GM13976 (cell line): ENCODE results near the gene MXI1.
A peak's percentile ranks its signal among the peaks of the same experiment; 100 is the strongest.

Source experiments
- DNase-seq: peaks from one replicate; pipeline ENCODE4 v3.0.0; 2012; ENCODE audit warnings: low spot score
- in situ Hi-C: fragments of 300-500 bp; cut with MboI; formaldehyde crosslinking; loops from one replicate; pipeline ENCODE4 v1.12.0; 2022; ENCODE audit warnings: low sequenced_read_pairs, mixed read lengths, inconsistent platforms; ENCODE audit not compliant: unreplicated experiment
- TF ChIP-seq, protein P1 (sequence below): IDR thresholded peaks from 2 replicates; pipeline ENCODE4 v1.5.1; 2012; ENCODE audit warnings: borderline replicate concordance, mild to moderate bottlenecking; ENCODE audit not compliant: insufficient read depth; ENCODE audit errors: extremely low read depth, missing control alignments, control extremely low read depth

Gene MXI1

GRCh38 chr10:110306452-110306768 lies 99.0 kb downstream of the MXI1 start:
- in situ Hi-C loops, result loop anchor here (5.0 to 25.0 kb wide), 2 partner anchors 246 to 581 kb away; no protein-coding TSS in a partner anchor
- TF ChIP-seq, protein P1, sequence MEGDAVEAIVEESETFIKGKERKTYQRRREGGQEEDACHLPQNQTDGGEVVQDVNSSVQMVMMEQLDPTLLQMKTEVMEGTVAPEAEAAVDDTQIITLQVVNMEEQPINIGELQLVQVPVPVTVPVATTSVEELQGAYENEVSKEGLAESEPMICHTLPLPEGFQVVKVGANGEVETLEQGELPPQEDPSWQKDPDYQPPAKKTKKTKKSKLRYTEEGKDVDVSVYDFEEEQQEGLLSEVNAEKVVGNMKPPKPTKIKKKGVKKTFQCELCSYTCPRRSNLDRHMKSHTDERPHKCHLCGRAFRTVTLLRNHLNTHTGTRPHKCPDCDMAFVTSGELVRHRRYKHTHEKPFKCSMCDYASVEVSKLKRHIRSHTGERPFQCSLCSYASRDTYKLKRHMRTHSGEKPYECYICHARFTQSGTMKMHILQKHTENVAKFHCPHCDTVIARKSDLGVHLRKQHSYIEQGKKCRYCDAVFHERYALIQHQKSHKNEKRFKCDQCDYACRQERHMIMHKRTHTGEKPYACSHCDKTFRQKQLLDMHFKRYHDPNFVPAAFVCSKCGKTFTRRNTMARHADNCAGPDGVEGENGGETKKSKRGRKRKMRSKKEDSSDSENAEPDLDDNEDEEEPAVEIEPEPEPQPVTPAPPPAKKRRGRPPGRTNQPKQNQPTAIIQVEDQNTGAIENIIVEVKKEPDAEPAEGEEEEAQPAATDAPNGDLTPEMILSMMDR, result no peak

GRCh38 chr10:110307805-110308204 lies 100.4 kb downstream of the MXI1 start:
- no peak for DNase-seq
- TF ChIP-seq, protein P1, result no peak
- in situ Hi-C loops, result loop anchor here (5.0 to 25.0 kb wide), 2 partner anchors 244 to 579 kb away; no protein-coding TSS in a partner anchor

More at GRCh38 chr10:110306452-110306768, 99.0 kb downstream of the MXI1 start:
- DNase-seq, result no peak

DNA sequence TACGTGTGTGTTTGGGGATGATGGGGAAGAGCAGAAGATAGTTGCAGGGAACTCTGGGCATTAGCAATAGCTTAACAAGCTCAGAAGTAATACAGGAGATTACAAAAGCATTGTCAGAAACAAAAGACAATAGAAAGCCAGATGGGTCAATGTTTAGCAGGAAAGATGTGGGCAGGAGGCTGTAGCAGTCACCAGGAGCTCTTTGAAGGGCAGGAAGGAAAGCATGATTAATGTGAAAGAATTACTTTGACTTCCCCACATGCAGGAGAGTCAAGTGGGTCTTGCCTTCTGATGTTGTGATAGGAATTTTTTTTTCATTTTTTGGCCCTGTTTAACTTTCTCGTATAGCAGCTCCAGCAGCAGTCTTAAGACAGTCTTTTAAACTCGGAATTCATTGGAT lies 103.3 kb downstream of the MXI1 start:
- TF ChIP-seq, protein P1, result no peak
- no peak for DNase-seq
- in situ Hi-C loops, result loop anchor here (25.0 kb wide), 1 partner anchor 577 kb away; no protein-coding TSS in a partner anchor

GRCh38 chr10:110311357-110311949 lies 104.0 kb downstream of the MXI1 start:
- TF ChIP-seq, protein P1, result peak; percentile 48
- DNase-seq, result no peak
- in situ Hi-C loops, result loop anchor here (25.0 kb wide), 1 partner anchor 576 kb away; no protein-coding TSS in a partner anchor

DNA sequence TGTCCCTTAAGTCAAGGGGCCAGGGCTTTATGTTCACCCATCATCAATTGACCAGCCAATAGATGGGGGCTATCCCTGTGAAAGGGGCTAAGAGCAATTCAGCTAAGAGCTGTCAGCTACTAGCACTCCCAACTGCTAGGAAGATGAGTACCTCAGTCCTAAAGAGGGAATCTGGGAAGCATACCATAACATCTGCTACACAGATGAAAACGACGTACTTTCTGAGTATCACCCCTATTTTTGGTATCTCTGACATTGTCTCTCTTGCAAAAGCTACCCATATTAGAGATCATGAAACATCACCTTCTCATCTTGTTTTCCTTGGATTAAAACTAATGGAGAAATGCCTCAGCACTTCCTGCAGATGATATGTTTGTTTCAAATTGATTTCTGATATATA lies 104.8 kb downstream of the MXI1 start:
- TF ChIP-seq, protein P1, result no peak
- no peak for DNase-seq
- in situ Hi-C loops, result loop anchor here (25.0 kb wide), 1 partner anchor 575 kb away; no protein-coding TSS in a partner anchor

- in situ Hi-C loops, result loop anchor here (25.0 kb wide), 1 partner anchor 574 kb away; no protein-coding TSS in a partner anchor
- TF ChIP-seq, protein P1, result no peak
Observed at GRCh38 chr10:110313674-110314073, 106.3 kb downstream of the MXI1 start.

More at GRCh38 chr10:110313674-110314073, 106.3 kb downstream of the MXI1 start:
- DNase-seq, result no peak
